Erythroblast (primary cell): ENCODE measurements around the gene MYO1F.

ENCODE experiments used
- GATA1 ChIP-seq: IDR thresholded peaks from 2 replicates; pipeline ENCODE4 v1.6.1; 2011; ENCODE audit warnings: low read depth, mild to moderate bottlenecking, control low read depth, low read length, moderate library complexity
- POLR2A ChIP-seq: IDR thresholded peaks from 2 replicates; pipeline ENCODE4 v1.6.1; 2011; ENCODE audit warnings: mild to moderate bottlenecking, low read length

DNA sequence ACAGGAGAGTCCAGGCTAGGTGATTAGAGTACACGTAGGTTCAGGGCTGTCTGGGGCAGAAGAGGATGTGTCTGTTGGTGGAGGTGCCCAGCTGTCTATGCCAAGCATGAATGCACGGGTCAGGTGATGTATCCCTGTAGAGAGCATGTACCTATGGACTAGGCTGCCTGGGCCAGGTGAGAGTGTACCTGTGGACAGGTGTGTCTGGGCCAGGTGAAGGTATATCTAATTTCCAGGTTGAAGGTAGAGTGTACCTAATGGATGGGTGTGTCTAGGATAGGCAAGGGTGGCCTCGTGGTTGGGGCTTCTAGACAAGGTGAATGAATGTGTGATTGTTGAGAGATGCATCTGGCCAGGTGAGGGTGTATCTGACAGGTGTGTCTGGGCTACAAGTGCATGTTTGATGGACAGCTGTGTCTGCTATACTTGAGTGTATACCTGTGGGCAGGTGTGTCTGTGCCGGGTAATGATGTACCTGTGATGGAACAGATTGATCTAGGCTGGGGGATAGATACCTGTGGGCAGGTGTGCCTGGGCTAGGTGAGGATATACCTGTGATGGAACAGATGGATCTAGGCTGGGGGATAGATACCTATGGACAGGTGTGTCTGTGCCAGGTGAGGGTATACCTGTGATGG lies 47.8 kb downstream of the MYO1F start:
- TF ChIP-seq POLR2A (no peak), GATA1 (no peak)
